Activated T-cell treated with anti-CD3 and anti-CD28 coated beads, Interleukin-2, amount 50 U/mL, for 24 hours (primary cell): ENCODE results near the gene UBE4B.
A peak's percentile ranks its signal among the peaks of the same experiment; 100 is the strongest.
"Not testable (repeated sequence)": the region's sequence is repeated elsewhere in the genome, so short reads cannot be mapped to it uniquely, and the experiment has no call there.

Experiments
- DNase-seq: peaks from one replicate; pipeline ENCODE4 v3.0.0-alpha.2; 2020
- H3K27ac Mint-ChIP-seq: 2 replicates; pipeline ENCODE4 v1.8.0; 2020; ENCODE audit warnings: mild to moderate bottlenecking, mixed read lengths
- H3K27me3 Mint-ChIP-seq: 2 replicates; pipeline ENCODE4 v1.8.0; 2020; ENCODE audit warnings: mixed read lengths
- H3K36me3 Mint-ChIP-seq: 2 replicates; pipeline ENCODE4 v1.8.0; 2020; ENCODE audit warnings: low read depth, mixed read lengths
- H3K4me1 Mint-ChIP-seq: 2 replicates; pipeline ENCODE4 v1.8.0; 2020; ENCODE audit warnings: low read depth, mixed read lengths
- H3K4me3 Mint-ChIP-seq: 2 replicates; pipeline ENCODE4 v1.8.0; 2020; ENCODE audit warnings: mild to moderate bottlenecking, moderate library complexity, mixed read lengths
- H3K9me3 Mint-ChIP-seq: 2 replicates; pipeline ENCODE4 v1.8.0; 2020; ENCODE audit warnings: mixed read lengths

The UBE4B gene

DNA sequence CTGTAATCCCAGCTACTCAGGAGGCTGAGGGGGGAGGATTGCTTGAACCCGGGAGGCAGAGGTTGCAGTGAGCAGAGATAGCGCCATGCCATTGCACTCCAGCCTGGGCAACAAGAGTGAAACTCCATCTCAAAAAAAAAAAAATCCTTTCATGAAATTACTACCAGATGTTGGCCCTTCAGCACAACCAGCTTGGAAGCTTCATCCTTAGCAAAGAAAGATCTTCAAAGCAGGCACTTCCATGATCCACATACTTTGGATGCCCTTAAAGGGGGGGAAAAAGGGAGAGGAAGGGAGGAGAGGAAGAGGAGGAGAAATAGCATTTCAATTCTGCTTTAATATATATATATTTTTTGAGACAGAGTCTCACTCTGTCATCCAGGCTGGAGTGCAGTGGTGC lies 12.1 kb upstream of the UBE4B start:
- not testable (repeated sequence) for H3K4me1 Mint-ChIP-seq, H3K27me3 Mint-ChIP-seq, H3K9me3 Mint-ChIP-seq, H3K27ac Mint-ChIP-seq, H3K36me3 Mint-ChIP-seq, DNase-seq, H3K4me3 Mint-ChIP-seq

DNA sequence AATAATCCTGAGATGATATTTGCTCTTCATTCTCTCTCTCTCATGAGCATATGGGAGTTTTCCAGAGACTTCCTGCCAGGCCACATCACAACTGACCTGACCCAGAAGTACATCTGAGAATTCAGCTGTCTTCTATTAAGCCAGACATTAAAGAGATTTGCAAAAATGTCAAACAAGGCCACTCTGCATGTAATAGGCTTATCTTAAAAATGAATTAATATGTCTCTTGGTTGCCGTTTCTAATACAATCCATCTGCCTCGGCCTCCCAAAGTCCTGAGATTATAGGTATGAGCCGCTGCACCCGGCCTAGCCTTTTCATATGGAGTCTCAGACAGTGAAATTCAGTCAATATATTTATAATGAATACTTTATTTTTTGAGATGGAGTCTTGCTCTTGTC lies 10.8 kb upstream of the UBE4B start:
- not testable (repeated sequence) for DNase-seq, H3K4me3 Mint-ChIP-seq, H3K9me3 Mint-ChIP-seq, H3K36me3 Mint-ChIP-seq, H3K27ac Mint-ChIP-seq, H3K4me1 Mint-ChIP-seq, H3K27me3 Mint-ChIP-seq

- H3K9me3 Mint-ChIP-seq: no peaks in the 10 kb centered on the region
- no peak overlapping the region for H3K27ac Mint-ChIP-seq
- no peaks in the 10 kb centered on the region for H3K4me1 Mint-ChIP-seq
- H3K36me3 Mint-ChIP-seq: no peaks in the 10 kb centered on the region
- H3K4me3 Mint-ChIP-seq: no peak overlapping the region
- no peak for DNase-seq
- no peaks in the 10 kb centered on the region for H3K27me3 Mint-ChIP-seq
Observed at GRCh38 chr1:10022656-10023055, 10.1 kb upstream of the UBE4B start.

DNA sequence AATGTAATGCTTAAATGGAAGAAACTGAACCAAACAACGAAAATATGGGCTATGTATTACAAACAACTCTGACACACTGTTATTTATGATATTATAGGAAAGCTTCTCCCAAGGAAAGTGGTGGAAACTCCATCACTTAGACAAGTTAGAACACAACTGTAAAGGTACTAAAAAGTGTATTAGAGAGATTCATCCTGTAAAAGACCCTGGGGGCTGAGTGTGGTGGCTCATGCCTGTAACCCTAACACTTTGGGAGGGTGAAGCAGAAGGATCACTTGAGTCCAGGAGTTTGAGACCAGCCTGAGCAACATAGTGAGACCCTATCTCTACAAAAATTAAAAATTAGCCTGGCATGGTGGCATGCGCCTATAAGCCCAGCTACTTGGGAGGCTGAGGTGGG lies 7.4 kb upstream of the UBE4B start:
- Mint-ChIP-seq H3K9me3 (no peaks in the 10 kb centered on the region), H3K36me3 (no peaks in the 10 kb centered on the region), H3K4me1 (no peaks in the 10 kb centered on the region), H3K27ac (no peak overlapping the region), H3K27me3 (no peaks in the 10 kb centered on the region), H3K4me3 (no peak overlapping the region)
- no peak for DNase-seq

- Mint-ChIP-seq H3K4me1 (peaks cover under 1% of the 10 kb centered on the region), H3K27me3 (no peaks in the 10 kb centered on the region)
Observed at GRCh38 chr1:10027027-10027426, 5.7 kb upstream of the UBE4B start.

GRCh38 chr1:10028956-10029500 lies 3.7 kb upstream of the UBE4B start:
- H3K27me3 Mint-ChIP-seq, DNase-seq, H3K4me1 Mint-ChIP-seq, H3K9me3 Mint-ChIP-seq, H3K4me3 Mint-ChIP-seq, H3K27ac Mint-ChIP-seq: not testable (repeated sequence)
- H3K36me3 Mint-ChIP-seq: peaks cover 12% of the 10 kb centered on the region

More at GRCh38 chr1:10027027-10027426, 5.7 kb upstream of the UBE4B start:
- H3K36me3 Mint-ChIP-seq: no peaks in the 10 kb centered on the region
- H3K4me3 Mint-ChIP-seq: no peak overlapping the region
- H3K27ac Mint-ChIP-seq: no peak overlapping the region
- H3K9me3 Mint-ChIP-seq: no peaks in the 10 kb centered on the region
- DNase-seq: no peak

DNA sequence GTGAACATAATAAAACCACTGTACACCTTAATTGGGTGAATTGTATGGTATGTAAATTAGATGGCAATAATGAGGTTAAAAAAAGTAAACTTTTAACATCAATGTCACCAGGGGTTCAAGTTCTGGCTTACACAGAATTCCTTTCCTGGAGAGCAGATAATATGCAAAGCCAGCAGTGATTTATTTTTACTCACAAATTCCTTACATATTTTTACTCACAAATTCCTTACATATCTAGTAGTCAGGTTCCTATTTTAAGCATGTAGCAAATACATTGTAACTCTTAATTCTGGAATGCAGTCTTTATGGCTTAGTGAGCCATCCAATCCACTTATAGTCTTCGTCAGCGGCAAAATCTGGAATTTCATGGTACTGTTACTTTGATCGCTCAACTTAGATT lies 1.3 kb upstream of the UBE4B start:
- Mint-ChIP-seq H3K36me3 (peaks cover 18% of the 10 kb centered on the region), H3K4me1 (peaks cover 19% of the 10 kb centered on the region), H3K27ac (no peak overlapping the region), H3K27me3 (no peaks in the 10 kb centered on the region), H3K4me3 (no peak overlapping the region), H3K9me3 (no peaks in the 10 kb centered on the region)
- DNase-seq: no peak

DNA sequence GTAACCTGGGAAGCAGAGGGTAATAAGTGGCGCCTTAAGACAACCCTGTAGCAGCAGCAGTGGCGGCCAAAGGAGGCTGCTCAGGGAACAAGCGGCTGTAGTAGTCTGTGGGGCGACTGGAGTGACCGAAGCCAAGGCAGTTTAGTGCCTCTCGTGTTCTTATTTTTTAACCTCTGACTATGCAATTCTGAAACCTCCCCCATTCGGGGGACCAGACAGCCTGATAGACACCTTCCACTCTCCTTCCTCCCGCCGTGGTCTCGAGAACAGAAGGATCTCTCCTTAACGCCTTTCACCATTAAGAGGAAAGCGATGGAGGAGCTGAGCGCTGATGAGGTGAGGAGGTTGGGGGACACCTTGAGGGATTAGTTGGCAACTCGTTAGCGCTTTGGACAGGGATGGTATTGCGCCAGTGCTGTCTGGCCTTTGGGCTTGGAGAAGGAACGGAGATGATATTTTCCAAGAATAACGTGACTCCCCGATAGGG lies 644 bp downstream of the UBE4B start:
- Mint-ChIP-seq H3K27me3 (no peaks in the 10 kb centered on the region), H3K4me3 (peak overlapping the region; percentile 98), H3K4me1 (peaks cover 21% of the 10 kb centered on the region), H3K36me3 (peaks cover 35% of the 10 kb centered on the region), H3K9me3 (no peaks in the 10 kb centered on the region), H3K27ac (peak overlapping the region; percentile 98)
- DNase-seq: no peak

GRCh38 chr1:10042746-10043145 lies 10.0 kb downstream of the UBE4B start:
- no peak overlapping the region for H3K27ac Mint-ChIP-seq
- no peak overlapping the region for H3K4me3 Mint-ChIP-seq
- peaks cover 46% of the 10 kb centered on the region for H3K4me1 Mint-ChIP-seq
- H3K27me3 Mint-ChIP-seq: no peaks in the 10 kb centered on the region
- no peaks in the 10 kb centered on the region for H3K9me3 Mint-ChIP-seq
- no peak for DNase-seq
- peaks cover 52% of the 10 kb centered on the region for H3K36me3 Mint-ChIP-seq

- DNase-seq: no peak
- Mint-ChIP-seq H3K9me3 (no peaks in the 10 kb centered on the region), H3K27ac (peak overlapping the region; percentile 31), H3K36me3 (peaks cover 54% of the 10 kb centered on the region), H3K4me3 (no peak overlapping the region), H3K27me3 (no peaks in the 10 kb centered on the region), H3K4me1 (peaks cover 47% of the 10 kb centered on the region)
Observed at GRCh38 chr1:10045480-10046355, 13.0 kb downstream of the UBE4B start.

DNA sequence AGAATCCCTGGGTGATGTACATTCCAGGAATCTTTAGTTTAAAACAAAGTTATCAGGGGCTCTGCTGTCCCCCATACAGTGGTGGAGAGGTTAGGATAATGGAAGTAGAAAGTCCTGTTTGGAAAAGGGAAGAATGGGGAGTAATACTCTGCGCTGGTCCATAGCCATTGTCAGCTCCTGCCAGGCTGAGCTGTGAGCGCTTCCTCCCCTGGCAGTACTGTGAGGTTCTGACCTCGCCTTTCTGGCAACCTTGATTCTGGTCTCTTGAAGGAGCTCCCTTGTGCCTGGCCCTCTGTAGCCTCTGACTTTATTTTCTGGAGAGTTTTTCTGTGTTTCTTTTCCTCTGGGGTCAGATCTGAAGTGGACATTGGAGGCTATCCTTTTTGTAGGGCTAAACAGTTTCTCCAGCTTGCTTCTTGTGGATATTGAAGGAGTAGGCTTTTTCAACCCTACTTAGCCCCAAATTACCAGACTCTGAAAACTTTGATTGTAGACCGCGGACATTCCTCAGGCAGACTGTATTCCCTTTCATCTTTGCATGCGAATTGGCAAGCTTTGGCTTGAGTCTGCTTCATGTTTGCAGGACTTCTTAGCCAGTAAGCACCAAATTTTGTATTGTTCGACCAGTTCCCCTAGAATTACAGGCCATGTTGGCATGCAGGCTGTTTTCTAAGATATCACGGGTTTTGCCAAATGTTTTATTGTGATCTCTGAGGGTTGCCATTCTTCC lies 13.8 kb downstream of the UBE4B start:
- Mint-ChIP-seq H3K36me3 (peaks cover 55% of the 10 kb centered on the region), H3K9me3 (no peaks in the 10 kb centered on the region), H3K27ac (no peak overlapping the region), H3K27me3 (no peaks in the 10 kb centered on the region), H3K4me1 (peaks cover 45% of the 10 kb centered on the region), H3K4me3 (no peak overlapping the region)
- no peak for DNase-seq

- DNase-seq: no peak
- H3K36me3 Mint-ChIP-seq: peaks cover 61% of the 10 kb centered on the region
- H3K9me3 Mint-ChIP-seq: no peaks in the 10 kb centered on the region
- H3K4me3 Mint-ChIP-seq: no peak overlapping the region
- H3K27ac Mint-ChIP-seq: no peak overlapping the region
- peaks cover 39% of the 10 kb centered on the region for H3K4me1 Mint-ChIP-seq
- H3K27me3 Mint-ChIP-seq: no peaks in the 10 kb centered on the region
Observed at GRCh38 chr1:10048601-10049000, 15.8 kb downstream of the UBE4B start.

GRCh38 chr1:10050611-10051010 lies 17.9 kb downstream of the UBE4B start:
- no peaks in the 10 kb centered on the region for H3K27me3 Mint-ChIP-seq
- H3K4me1 Mint-ChIP-seq: peaks cover 31% of the 10 kb centered on the region
- H3K4me3 Mint-ChIP-seq: no peak overlapping the region
- no peaks in the 10 kb centered on the region for H3K9me3 Mint-ChIP-seq
- DNase-seq: no peak
- no peak overlapping the region for H3K27ac Mint-ChIP-seq
- H3K36me3 Mint-ChIP-seq: peaks cover 60% of the 10 kb centered on the region

- Mint-ChIP-seq H3K9me3 (no peaks in the 10 kb centered on the region), H3K27ac (no peak overlapping the region), H3K4me1 (peaks cover 27% of the 10 kb centered on the region), H3K27me3 (no peaks in the 10 kb centered on the region), H3K4me3 (no peak overlapping the region), H3K36me3 (peaks cover 62% of the 10 kb centered on the region)
- no peak for DNase-seq
Observed at GRCh38 chr1:10051656-10052055, 18.9 kb downstream of the UBE4B start.

GRCh38 chr1:10052347-10052746 lies 19.6 kb downstream of the UBE4B start:
- no peak for DNase-seq
- no peaks in the 10 kb centered on the region for H3K9me3 Mint-ChIP-seq
- peaks cover 58% of the 10 kb centered on the region for H3K36me3 Mint-ChIP-seq
- no peak overlapping the region for H3K4me3 Mint-ChIP-seq
- H3K27ac Mint-ChIP-seq: no peak overlapping the region
- H3K27me3 Mint-ChIP-seq: no peaks in the 10 kb centered on the region
- H3K4me1 Mint-ChIP-seq: peaks cover 21% of the 10 kb centered on the region
